Spleen (tissue), 7 donors: Measurements from ENCODE around the gene SAMD9L.

ENCODE experiments used
- CTCF ChIP-seq, 11 experiments: fragments of 200-600 bp in 7 of 11; fragments of 450-650 bp in 4 of 11; sonication (generic) in 4 of 11; IDR thresholded peaks in 8 of 11; conservative IDR thresholded peaks in 3 of 11; 1 replicate in 7 of 11; 2 replicates in 4 of 11; pipeline versions ENCODE4 v1.4.0 to v1.8.0; 2016 to 2021; ENCODE audit warnings: antibody characterized with exemption in 11 of 11, inconsistent platforms in 4 of 11, mild to moderate bottlenecking in 1 of 11
- POLR2A ChIP-seq, 3 donors: fragments of 450-650 bp; IDR thresholded peaks; one replicate each; pipeline ENCODE4 v1.5.1; 2017; ENCODE audit warnings: antibody characterized with exemption in 3 of 3, mild to moderate bottlenecking in 1 of 3
- donor health status: DM: no; HTN: no; CAD: no; lungs with moderate emphysema.
- donor health status: DM: no; HTN: no; CAD: no.
- donor health status: DM: no; HTN: no; CAD: no.

DNA sequence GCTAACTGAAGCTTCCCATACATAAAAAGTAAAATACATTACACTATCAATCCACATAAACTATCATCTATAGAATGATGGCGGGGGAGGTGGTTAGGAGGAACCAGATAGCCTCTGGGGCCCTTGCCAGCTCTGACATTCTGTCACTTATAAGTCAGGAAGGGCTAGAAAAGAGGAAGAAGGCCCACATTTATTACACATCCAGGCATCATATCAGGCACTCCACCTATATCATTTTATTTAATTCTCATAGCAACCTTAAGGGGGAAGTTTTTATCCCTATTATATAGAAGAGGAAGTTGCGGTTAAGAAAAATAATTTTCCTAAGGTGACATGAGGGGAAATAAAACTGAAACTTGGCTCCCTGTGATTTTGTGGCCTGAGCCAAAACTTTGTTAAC is 48.2 kb upstream of the SAMD9L start:
- TF ChIP-seq CTCF (IDR thresholded peaks at IDR 0.05 in 8 of 11, conservative IDR thresholded peaks at IDR 0.05 in 3 of 11), result no peak
- TF ChIP-seq POLR2A (IDR thresholded peaks at IDR 0.05), result no peak
